ENCODE data around the gene RASD1. TPM values are rescaled to one million over a fixed set of nuclear protein-coding genes. Genes with fewer than 3 reads are reported as not detected.

RASD1 gene
- polyA plus RNA-seq, 4 donors, result 0.70 to 1.5 (median 0.97) TPM

GRCh38 chr17:17511881-17512858, 16.0 kb upstream of the RASD1 start:
- no peak for DNase-seq (ENCODE audit: low read depth in 4 of 4, low spot score in 3 of 4)

DNA sequence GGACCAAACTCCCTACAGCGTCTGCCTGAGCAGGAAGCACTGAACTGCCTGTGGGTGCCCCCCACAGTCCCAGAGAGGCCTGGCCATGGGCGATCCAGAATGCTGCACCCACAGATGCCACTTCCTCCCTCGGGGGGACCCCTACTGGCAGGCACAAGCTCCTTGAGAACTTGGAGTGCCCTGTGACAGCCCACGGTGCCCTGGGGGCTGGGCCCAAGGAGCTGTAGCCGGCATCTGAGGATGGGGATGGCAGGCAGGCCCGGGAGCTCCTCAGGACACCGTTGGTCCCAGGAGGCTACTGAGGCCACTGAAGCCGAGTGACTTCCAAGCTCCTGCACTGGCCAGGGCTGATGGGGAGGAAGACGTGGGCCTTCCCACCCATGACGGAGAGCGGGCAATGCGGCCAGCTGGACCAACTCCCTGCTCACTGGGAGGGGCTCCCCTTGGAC, 15.1 kb upstream of the RASD1 start:
- DNase-seq (ENCODE audit: low read depth in 4 of 4, low spot score in 3 of 4), result no peak

DNA sequence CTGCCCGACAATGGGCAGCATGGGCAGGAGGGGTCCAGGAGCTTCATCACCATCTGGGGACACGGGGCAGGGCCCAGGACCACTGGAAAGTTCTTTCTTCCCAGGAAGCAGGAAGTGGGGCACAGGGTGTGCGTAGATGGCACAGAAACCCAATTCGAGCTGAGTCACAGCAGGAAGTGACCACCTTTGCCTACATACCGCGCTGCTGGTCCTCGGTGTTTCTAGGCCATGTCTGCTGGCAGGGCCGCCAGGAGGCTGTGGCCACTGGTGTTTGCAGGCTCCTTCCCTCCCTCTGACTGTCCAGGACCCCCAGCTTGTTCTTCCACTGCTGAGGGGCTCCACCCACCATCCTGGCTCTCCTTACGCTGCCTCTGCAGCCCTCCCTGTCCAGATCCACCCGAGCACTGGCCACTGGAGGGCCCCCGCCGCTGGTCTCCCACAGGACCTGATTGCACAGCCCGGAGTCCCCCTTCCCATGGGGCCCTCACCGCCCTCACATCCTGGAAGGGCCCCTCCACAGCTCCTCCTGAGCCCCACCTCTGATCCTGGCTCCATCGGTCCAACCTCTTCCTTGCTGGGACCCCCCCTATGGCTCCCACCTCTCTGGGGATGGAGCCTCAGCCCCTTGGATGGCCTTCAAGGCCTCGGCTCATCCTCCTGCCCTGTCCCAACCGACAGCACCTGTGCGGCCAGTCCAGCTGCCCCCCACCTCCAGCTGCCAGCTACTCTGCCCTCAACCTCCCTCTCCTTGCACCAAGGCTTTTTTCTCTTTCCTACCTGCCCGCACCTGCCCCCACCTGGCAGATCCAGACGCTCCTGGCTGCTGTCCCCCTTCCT, 14.5 kb upstream of the RASD1 start:
- no peak for DNase-seq (ENCODE audit: low read depth in 4 of 4, low spot score in 3 of 4)

GRCh38 chr17:17509601-17510425, 13.6 kb upstream of the RASD1 start:
- no peak for DNase-seq (ENCODE audit: low read depth in 4 of 4, low spot score in 3 of 4)

- no peak for DNase-seq (ENCODE audit: low read depth in 4 of 4, low spot score in 3 of 4)
Observed at GRCh38 chr17:17508646-17509591, 12.7 kb upstream of the RASD1 start.

DNA sequence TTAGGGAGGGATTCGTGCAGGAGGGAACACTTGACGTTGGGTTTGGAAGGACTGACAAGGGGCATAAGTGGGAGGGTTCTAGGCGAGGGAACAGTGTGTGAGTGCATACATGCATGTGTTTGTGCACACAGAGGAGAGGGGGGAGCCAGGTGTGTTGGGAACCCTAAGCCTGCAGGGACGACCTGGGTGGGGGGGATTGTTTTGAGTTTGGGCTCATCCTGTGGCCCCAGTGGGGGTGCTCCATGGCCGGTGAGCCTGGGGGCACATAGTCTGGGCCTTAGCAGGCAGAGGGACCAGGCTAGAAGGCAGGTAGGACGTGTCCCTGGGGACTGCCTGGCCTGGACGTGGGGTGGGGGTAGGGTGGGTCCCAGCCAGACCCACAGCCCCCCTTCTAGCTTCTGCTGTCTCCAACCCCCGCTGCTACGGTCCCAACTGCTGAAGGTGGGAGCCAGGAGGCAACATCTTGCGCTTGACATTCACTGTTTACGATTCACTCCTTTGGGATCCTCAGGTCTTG, 11.9 kb upstream of the RASD1 start:
- no peak for DNase-seq (ENCODE audit: low read depth in 4 of 4, low spot score in 3 of 4)

GRCh38 chr17:17507465-17508011, 11.3 kb upstream of the RASD1 start:
- no peak for DNase-seq (ENCODE audit: low read depth in 4 of 4, low spot score in 3 of 4)

DNA sequence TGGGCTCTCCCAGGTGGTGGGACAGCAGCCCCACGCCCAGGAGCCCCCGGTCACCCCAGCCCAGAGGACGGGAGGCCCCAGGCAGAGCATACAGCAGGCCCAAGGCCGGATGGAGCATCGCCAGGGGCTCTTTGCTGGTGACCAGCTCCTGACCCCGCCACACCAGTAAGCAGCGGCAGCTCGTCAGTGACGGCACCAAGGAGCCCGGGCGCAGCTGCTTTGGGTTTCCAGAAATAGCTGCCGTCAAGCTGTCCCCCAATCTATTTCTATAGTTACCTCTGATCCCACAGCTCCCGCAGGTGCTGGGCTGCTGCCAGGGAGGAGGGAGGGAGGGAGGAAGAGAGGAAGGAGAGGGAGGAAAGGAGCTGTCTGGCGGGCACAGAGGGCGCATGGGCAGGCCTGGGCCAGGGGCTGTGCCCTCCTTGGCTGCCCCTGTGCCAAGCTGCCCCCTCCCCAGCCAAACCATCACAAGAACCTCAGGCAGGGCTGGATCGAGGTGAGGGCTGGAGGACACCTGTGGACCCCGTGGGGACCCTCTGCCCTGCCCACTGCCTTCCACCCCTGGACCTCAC, 10.8 kb upstream of the RASD1 start:
- DNase-seq (ENCODE audit: low read depth in 4 of 4, low spot score in 3 of 4), result no peak

- no peak for DNase-seq (ENCODE audit: low read depth in 4 of 4, low spot score in 3 of 4)
Observed at GRCh38 chr17:17506181-17506741, 10.1 kb upstream of the RASD1 start.

DNA sequence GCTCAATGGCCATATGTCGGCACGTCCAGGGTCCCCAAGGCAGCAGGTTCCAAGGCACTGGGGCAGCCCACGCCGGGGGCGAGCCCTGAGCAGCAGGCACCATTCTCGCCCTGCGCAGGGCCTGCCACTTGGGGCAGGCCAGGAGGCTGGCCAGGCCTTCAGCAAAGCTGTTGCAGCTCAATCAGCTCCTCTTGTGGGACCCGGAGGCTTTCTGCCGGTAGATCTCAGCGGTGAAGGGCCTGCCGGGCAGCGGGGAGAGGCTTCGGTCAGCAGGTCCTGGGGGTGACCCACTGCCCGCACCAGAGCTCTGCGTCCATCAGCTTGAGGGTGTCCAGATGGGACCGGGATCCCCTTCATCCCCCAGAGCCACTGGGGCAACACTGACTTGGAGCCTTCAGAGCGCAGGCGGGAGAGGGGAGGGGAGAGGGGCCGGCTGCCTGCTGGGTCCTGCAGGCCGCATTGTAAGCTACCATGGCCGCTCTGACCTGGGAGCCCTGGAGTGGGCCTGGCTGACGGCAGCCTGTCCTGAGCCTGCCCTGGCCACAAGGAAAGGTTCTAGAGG, 9.5 kb upstream of the RASD1 start:
- DNase-seq (ENCODE audit: low read depth in 4 of 4, low spot score in 3 of 4), result no peak

- DNase-seq (ENCODE audit: low read depth in 4 of 4, low spot score in 3 of 4), result no peak
Observed at GRCh38 chr17:17505151-17505550, 9.0 kb upstream of the RASD1 start.

- no peak for DNase-seq (ENCODE audit: low read depth in 4 of 4, low spot score in 3 of 4)
Observed at GRCh38 chr17:17504341-17505140, 8.3 kb upstream of the RASD1 start.

GRCh38 chr17:17503566-17504130, 7.5 kb upstream of the RASD1 start:
- no peak for DNase-seq (ENCODE audit: low read depth in 4 of 4, low spot score in 3 of 4)

GRCh38 chr17:17502741-17503565, 6.8 kb upstream of the RASD1 start:
- DNase-seq (ENCODE audit: low read depth in 4 of 4, low spot score in 3 of 4), result no peak

GRCh38 chr17:17500999-17501605, 4.9 kb upstream of the RASD1 start:
- no peak for DNase-seq (ENCODE audit: low read depth in 4 of 4, low spot score in 3 of 4)

Measured in left renal pelvis (tissue), 4 donors.